NCI-H1417 treated with DMSO at 0.1 percent for 48 hours (cell line): ENCODE data around the gene GATD1.
A peak's percentile ranks its signal among the peaks of the same experiment; 100 is the strongest.
"Not testable (repeated sequence)": the region's sequence is repeated elsewhere in the genome, so short reads cannot be mapped to it uniquely, and the experiment has no call there.

Experiments
- DNase-seq: peaks from one replicate; lab custom pipeline; 2025; lab: John Stamatoyannopoulos, UW

GATD1 gene

GRCh38 chr11:763549-764321, 13.6 kb downstream of the GATD1 start:
- no peak for DNase-seq

- DNase-seq = no peak
These were observed 14.2 kb downstream of the GATD1 start for GRCh38 chr11:763073-763463.

- no peak for DNase-seq
These were observed 14.7 kb downstream of the GATD1 start for GRCh38 chr11:762421-763072.

- DNase-seq = no peak
These were observed 15.7 kb downstream of the GATD1 start for GRCh38 chr11:761526-762108.

- DNase-seq = no peak
These were observed 17.1 kb downstream of the GATD1 start for GRCh38 chr11:760236-760635.

GRCh38 chr11:749731-750130, 27.6 kb downstream of the GATD1 start:
- no peak for DNase-seq

DNA sequence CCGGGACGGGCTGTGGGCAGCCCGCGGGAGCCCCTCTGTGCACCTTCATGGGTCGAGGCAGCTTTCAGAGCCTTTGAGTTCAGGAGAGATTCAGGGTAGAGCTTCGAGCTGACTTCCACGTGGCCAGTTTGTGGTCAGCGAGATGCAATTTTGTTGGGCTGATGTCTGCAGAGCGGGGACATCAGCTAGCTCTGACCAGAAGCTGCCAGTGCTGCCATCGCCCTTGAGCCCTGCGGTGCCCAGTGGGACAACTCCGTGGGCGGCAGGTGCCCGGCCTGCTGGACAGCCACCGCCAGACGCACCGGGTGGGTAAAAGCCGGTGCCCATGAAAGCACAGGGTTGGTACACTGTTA, 29.3 kb downstream of the GATD1 start:
- no peak for DNase-seq

DNA sequence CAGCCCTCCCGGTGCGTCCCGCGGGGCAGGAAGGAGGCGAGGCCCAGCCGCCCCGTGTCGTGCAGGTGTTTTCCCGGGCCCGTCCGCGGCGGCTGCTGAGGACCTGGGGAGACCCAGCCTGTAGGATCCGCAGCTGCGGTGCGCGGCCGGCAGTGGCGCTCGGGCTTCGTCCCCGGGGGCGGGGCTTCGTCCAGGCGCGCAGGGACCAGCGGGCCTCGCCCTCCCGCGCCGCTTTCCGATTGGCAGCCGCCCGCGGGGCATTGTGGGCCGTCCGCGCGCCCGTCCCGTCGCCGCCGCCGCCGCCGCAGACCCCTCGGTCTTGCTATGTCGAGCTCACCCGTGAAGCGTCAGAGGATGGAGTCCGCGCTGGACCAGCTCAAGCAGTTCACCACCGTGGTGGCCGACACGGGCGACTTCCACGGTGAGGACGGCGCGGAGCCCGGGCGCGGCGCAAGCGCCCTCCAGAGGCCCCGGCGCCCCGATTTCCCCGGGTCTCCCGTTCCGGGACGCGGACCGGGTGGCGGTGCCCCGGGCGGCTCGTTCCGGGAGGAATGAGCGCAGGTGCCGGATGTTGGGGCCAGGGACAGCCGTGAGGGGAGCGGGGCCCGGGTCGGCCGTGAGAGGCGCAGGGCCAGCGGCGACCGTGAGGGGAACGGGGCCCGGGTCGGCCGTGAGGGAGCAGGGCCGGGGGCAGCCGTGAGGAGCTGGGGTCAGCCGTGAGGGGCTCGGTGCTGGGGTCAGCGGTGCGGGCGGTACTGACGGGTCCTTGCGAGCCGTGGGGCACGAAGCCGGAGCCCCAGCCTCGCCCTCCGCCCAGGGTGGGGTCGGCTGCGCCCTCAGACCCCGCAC, 29.9 kb downstream of the GATD1 start, which contains the start of gene TALDO1:
TALDO1 (plus strand) TSS at position 307 of the 849 bp plus-strand sequence; CDS start at position 325, 18 bp downstream.
- DNase-seq = peak; percentile 39

DNA sequence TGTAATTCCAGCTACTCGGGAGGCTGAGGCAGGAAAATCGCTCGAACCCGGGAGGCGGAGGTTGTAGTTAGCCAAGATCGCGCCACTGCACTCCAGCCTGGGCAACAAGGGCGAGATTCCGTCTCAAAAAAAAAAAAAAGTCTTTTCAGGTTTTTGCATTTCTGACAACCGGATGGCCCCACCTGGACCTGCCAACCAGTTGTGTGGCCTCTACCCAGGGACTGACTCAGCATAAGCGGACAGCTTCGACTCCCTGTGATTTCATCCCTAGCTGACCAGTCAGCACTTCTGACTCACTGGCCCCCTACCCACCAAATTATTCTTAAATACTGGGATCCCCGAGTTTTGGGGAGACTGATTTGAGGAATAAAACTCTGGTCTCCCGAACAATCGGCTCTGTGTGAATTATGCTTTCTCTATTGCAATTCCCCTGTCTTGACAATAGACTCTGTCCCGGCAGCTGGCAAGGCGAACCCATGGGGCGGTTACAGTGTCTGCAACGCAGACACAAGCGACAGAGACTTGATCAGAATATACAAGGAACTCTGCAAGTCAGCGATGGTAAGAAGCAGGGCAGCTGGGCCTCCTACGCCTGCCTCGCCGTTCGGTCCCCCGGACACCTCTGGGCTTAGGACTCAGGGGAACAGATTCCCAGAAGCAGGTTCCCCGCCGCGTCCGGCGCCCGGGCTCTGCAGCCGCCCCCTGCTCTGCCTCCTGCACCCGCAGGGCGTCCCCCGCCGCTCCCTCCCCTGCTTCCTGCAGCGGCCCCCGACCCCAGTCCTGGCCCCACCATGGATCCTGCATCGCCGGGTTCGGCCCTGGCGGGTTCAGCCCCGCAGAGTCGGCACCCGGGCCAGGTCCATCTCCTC, 30.8 kb downstream of the GATD1 start:
- no peak for DNase-seq

DNA sequence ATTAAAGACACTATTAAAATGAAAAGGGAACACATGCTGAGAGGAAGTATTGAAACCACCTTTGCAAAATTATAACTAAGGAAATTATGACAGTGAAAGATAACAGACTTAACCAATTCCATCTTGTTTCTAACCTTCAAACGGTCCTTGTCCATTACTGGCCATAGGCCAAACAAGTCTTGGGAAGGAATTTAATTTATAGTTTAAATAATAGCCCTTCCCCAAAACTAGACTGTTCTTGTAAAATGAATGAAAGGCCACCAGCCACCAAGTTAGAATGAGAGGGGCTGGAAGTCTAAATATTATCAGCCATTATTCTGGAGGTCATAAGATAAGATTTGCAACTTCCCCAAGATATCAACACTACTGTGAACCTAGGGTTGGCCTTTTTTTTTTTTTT, 31.9 kb downstream of the GATD1 start:
- DNase-seq = no peak

GRCh38 chr11:742571-743201, 34.6 kb downstream of the GATD1 start:
- no peak for DNase-seq

DNA sequence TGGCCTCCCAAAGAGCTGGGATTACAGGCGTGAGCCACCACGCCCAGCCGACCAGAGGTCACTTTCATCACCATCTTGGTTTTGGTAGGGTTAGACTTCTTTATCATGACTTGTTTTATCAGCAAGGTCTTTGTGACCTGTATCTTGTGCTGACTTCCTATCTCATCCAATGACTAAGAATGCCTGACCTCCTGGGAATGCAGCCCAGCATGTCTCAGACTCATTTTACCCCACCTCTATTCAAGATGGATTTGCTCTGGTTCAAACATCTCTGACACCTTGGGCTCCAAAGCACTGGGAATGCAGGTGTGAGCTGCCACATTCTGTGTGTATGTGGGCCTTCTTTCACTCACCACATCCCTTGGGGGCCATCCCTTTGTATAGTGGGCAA, 35.1 kb downstream of the GATD1 start:
- DNase-seq = no peak

DNA sequence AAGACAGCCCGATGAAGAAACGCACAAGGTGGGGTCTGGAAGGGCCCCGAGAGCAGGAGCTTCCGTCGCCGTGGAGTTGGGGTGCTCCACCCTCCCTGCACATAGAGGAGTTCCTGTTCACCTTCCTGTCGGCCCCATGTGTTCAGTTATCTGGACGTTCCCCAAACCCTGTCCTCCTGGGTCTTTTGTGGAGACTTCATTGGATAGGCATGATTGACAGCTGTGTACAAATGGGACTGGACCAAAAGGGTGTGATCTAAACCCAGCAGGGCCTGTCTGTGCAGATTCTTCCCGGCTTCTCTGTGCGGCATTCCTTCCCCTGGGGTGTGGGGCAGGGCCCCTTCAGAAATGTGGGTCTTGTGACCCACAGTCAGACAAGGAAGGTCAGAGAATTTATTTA, 39.4 kb downstream of the GATD1 start:
- not testable (repeated sequence) for DNase-seq

- DNase-seq = no peak
These were observed 39.9 kb downstream of the GATD1 start for GRCh38 chr11:737366-737765.

DNA sequence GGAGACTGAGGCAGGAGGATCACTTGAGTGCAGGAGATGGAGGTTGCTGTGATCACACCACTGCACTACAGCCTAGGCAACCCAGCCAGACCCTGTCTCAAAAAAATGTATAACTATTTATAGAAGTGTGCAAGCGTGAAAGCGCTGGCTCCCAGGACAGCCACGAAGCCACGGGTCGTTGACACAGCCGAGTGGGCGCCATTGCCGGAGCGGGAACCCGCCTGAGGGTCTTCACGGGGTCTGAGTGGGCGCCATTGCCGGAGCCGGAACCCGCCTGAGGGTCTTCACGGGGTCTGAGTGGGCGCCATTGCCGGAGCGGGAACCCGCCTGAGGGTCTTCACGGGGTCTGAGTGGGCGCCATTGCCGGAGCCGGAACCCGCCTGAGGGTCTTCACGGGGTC, 42.7 kb downstream of the GATD1 start:
- DNase-seq = not testable (repeated sequence)

DNA sequence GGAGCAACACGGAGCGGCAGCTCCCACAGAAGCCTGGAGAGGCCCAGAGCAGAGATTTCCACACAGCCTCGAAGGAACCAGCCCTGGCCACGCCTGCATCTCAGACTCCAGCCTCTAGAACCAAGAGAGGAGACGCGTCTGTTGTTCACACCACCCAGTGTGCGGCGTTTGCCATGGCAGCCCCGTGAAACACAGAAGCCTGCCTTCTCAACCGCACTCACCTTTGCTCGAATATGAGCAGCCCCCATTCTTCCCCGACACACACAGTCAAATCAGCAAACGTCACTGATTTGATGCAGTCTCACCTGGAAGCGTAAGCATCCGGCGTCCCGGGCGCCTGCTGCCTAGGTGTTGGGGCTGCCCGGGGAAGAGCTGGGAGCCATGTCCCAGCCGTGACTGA, 44.2 kb downstream of the GATD1 start:
- DNase-seq = no peak

DNA sequence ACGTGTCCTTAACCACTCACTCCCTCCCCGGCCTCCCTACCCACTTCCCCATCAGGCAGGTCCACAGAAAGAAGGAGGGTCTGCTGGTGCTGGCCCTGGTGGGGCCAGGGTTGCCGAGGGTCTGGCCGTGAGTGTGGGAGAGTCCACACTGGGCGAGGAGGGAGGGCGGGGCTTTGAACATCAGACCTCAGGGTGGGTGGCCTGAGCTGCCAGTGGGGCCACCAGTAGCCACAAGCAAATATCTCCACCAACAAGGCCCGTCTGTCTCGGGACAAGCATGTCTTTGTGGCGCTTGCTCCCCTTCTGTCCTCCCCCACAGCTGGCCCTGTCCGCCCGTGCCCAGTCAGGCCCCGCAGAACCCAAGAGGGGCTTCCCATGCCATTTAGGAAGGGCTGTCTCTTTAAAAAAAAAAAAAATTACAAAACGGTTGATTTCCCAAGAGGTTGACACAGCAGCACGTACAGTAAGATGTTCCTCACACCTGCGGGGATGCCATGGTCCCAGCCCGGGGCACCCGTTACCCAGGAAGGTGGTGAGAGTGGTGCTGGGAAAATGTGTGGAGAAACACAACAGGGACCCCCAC, 47.7 kb downstream of the GATD1 start:
- DNase-seq = no peak

DNA sequence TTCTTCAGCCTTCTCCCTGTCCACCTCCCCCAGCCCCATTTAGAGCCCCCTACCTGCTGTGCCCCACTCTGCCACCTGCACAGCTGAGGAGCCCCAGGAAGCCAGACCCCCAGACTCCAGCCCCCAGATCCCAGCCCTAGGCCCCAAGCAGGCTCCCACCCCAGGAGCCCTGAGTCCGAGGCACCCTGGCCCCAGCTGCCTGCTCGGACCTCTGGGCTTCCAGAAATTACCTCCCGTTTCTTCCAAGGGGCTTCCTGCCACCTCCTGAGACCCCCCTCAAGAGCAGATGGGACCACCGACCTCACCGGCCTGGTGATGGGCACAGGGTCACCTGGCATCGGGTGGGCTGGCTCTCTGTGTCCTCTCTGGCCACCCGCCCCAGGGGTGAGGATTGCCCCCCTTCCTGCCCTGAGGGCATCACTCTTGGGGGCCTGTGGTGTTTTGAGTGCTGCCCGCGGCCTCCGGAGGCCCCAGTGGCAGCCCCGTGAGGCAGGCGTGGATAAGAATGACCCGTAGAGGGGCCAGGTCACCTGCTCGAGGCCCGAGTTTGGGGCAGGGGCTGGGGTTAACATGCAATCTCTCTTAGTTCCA, 48.3 kb downstream of the GATD1 start:
- DNase-seq = no peak

DNA sequence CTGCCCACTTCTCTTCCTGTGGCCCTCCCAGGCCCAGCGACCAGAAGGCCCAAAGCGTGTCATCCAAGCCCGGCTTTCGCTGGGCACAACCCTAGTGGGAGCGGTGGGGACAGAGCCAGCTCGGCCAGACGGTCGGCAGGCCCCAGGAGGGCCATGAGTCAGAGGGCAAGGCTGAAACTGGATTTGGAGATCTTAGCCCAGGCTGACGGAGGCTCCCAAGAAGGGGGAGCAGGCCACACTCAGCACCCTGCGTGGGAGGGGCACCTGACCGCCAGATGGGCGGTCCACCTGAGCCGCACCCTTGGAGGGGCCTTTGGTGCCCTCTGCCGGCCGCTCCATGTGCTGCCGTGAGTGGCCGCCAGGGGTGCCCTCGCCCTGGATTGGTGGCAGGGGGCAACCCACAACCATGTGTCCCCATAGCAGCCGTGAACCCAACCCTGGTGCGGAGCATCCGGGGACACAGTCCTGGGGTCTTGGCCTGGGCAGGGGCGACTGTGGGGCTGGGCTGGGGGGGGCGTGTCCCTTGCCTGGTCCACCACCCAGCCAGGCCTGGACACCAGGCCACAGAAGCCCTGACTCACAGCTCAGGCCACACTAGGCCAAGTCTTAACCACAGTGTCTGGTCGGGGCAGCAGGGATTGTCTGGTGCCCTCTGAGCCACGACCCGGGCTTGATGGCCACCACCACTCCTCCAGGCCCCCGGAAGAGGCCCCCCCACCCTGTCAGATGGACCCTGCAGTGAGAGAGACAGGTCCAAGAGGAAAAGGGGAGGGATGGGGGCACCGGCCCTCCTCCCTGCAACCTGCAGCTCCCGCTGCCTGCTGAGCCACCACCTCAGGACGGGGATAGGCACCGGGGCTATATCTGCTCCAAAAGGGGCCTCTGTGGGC, 49.2 kb downstream of the GATD1 start:
- no peak for DNase-seq
